GM21786 (cell line): ENCODE data around the gene NEDD4L.

Experiments
- ATAC-seq: cut with Tn5 transposase; IDR thresholded peaks from one replicate; pipeline ENCODE4 v1.9.1; 2021; ENCODE audit not compliant: unreplicated experiment

NEDD4L gene

GRCh38 chr18:58177896-58178470, 134.0 kb downstream of the NEDD4L start:
- no peak for ATAC-seq

DNA sequence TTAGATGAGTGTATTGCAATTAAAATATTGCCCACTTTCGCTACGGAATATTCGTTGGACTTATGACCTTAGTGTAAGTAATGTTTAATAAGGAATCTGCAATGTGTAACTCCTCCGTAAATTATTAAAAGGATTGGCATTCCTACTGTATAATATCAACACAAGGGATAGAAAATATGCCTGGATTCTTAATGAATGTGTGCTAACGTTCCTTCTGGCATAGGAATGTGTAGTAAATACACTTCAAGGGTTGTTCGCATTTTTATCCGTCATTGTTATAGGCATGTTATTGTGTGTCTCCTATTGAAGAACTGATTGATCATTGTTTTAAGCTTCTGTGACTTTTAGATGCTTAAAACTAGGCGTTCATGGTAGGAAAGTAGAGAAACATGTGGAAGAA, 134.5 kb downstream of the NEDD4L start:
- ATAC-seq: no peak

DNA sequence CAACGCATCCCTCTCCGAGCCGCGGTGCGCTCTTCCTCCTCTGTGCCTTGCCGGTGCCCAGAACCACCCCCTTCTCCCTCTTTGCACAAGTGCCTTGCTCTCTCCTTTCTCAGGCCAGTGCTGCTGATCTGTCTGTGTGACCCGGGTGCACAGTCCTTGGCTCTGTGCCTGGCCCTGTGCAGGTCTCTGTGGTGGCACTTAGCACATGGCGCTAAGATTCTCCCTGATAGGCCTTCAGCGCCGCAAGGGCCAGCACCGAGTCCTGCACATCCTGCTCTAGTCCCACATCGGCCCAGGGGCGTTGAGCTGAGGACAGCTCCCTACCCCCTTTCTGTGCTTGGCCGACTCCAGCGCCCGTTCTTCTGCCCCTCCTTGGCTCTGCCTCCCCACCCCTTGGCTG, 136.1 kb downstream of the NEDD4L start:
- no peak for ATAC-seq

GRCh38 chr18:58180738-58181353, 136.8 kb downstream of the NEDD4L start:
- ATAC-seq: no peak

- ATAC-seq: no peak
Observed at GRCh38 chr18:58181988-58182387, 138.0 kb downstream of the NEDD4L start.

DNA sequence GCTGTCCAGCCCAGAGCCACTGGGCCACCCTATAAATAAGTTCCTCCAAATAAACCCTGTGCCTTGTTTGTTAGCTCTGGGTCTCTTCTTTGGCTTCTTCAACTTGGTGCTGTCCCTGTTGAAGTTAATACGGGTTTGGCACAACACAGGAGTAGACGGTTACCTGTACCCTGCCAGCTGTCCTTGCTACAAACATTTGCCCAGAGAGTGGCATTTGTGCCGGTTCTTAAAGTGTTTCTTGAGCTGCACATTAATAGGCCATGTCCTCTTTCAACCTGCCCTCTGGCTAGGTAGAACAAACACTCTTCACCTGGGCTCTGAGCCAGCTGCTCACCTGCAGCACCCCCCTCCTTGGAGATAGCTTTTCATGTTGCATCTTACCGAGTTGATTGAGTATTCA, 139.2 kb downstream of the NEDD4L start:
- ATAC-seq: no peak

- no peak for ATAC-seq
Observed at GRCh38 chr18:58186258-58186948, 142.4 kb downstream of the NEDD4L start.

DNA sequence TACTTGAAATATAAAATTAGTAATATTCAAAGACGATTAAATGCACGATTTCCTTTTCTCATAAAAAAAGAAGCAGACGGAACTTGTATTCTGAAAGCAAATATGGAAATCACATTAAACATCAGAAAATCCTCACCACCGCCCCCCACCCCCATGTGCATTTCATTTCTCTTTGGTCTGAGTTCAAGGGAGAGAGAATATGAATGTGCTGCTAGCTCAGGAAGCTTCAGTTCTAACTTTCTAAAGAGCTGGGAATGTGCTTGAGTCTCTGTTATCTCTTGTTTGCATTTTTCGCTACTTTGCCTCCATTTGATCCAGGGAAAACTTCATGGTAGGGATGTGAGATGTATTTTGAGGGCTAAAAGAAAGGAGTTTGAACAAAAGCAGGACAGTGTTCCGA, 143.6 kb downstream of the NEDD4L start:
- ATAC-seq: no peak

DNA sequence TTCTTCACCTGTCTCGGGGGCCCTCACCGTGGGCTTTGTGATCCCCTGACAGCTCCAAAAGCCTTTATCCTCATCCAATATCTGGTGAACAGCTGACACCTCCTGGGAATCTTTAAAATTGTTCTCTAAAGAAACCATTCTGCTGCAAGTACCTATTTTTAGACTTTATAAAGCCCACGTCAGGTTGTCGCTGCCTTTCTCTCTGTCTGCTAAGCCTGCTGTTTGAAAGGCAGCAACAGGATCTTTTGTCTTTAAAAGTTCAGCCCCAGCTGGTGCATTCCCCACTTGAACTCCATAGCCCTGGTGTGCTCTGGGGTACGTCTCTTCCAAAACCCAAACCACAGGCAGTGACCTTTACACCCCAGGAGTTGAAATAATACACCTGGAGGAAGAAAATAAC, 145.0 kb downstream of the NEDD4L start:
- ATAC-seq: no peak

- ATAC-seq: no peak
Observed at GRCh38 chr18:58190842-58191530, 147.0 kb downstream of the NEDD4L start.

DNA sequence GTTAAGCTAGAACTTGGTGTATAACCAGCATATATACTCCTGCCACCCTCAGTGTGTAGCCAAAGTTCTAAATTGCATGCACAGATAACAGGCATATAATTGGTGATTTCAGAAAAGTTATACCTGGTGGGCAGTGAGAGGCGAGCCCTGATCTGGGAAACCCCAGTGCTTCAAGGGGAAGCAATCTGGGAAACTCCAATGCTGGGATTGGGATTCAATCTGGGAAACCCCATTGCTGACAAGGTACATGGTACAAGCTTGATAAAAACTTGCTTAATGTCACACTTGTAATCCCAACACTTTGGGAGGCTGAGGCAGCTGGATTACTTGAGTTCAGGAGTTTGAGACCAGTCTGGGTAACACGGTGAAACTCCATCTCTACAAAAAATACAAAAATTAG, 147.6 kb downstream of the NEDD4L start:
- no peak for ATAC-seq

DNA sequence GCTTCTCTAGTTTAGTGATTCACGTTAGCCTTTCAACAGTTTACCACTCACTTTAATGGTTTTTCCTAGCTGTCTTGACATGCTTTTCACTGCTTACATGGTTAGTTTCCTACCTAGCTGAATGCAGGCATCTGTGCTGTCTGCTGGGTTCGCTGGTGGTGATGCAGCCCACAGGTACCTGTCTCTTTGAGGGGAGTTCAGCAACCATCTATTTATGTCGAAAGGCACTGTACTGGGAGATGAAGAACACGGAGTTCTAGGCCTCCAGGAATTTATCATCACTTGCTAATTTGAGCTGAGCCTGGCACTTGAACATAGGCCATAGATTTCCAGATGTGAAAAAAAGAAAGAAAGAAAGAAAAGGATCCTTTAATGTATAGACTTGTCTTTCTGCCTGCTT, 148.5 kb downstream of the NEDD4L start:
- no peak for ATAC-seq

GRCh38 chr18:58194028-58194427, 150.0 kb downstream of the NEDD4L start:
- ATAC-seq: no peak

DNA sequence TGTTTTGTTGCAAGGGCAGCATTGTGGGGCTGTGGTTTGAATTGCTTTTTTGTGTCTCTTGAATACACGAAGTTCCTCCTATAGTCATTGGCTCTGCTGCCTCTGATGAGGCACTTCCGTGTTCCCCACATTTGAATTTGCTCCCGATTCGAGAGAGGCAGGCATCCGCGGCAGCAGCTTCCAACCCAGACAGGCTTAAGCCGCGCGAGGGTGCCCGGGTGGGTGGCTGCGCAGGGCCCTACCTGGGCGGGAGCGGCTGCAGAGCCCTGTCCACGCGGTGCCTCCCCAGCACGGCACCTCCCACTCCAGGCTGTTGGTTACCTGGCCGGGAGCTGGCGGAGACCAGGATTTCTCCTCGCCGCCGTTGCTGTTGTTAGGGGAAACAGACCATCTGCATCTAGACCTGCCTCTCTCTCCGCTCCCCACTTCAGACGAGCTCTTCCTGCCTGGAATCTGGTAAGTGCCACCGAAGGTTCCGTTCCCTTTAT, 151.3 kb downstream of the NEDD4L start:
- ATAC-seq: no peak

DNA sequence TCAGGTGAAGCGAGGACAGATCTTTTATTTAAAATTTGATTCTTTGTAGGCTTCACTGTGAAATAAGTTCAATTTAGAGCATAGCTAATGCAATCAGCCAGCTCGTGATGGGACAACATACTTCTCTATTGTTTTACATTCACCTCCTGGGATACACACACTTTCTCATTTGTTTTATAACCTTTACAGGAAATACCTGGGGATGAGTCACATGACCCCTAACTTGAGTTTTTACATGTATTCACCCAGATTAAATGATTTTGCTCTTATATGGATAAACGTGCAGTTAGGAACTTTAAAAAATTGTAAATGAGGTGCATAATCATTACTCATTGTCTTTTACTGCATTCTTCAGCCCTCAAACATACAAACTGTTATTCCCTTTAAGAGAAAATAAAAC, 152.1 kb downstream of the NEDD4L start:
- ATAC-seq: no peak

DNA sequence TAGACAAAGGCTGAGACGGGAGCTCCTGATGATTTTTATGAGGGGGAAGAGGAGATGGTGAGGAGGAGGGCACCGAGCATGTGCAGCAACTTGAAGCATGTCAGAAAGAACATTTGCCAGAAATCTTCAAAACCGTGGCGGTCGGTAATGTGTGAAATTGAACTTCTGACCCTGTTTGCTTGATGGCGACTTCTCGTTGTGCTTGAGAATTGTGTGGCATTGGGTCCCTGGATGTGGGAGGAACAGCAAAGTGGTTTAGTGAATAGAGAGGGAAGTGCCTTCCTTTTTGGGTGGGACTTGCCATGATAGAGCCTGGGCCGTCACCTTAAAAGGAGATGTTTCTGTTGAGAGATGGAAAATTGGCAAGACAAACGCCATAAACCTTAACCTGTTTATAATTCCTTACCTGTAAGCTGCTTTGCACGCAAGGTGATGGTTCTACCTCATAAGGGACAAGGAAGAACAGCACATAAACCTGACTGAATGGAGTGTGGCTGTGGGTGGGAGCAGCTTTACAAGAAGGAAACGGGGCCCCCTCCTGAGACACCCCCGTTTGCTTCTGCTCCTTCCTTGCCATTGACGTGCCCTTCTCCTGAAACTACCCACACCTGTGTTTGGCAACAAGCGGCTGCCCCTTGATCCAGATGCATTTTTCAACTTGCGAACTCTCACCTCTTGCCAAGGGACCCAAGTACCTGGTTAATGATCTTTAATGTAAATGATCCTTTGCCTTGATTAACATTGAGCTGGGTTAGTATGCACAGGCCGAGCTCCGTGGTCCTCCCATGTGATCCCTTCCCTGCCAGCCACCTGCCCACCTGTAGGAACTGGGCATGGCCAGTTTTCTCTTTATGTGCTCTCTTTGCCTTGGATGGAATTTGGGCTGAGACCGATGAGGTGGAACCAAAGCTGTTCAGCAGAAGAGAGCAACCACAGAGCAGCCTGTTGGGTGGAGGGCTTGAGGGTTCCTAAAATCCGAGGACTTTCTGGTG, 153.2 kb downstream of the NEDD4L start:
- no peak for ATAC-seq

DNA sequence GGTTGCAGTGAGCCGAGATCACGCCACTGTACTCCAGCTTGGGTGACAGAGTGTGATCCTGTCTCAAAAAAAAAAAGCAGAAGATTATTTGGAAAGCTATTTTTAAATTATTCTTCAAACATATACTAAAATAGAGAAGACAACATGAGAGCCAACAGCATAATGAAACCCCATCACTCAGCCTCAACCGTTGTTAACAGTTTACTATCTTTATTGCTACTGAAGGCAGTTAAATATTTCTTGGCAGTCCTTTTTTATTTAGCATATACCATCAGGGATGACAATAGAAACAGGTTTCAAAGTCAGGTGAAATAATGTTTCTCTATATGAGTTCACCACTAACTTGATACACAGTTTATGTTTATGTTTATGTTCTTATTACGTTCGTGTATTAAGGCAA, 157.2 kb downstream of the NEDD4L start:
- no peak for ATAC-seq

DNA sequence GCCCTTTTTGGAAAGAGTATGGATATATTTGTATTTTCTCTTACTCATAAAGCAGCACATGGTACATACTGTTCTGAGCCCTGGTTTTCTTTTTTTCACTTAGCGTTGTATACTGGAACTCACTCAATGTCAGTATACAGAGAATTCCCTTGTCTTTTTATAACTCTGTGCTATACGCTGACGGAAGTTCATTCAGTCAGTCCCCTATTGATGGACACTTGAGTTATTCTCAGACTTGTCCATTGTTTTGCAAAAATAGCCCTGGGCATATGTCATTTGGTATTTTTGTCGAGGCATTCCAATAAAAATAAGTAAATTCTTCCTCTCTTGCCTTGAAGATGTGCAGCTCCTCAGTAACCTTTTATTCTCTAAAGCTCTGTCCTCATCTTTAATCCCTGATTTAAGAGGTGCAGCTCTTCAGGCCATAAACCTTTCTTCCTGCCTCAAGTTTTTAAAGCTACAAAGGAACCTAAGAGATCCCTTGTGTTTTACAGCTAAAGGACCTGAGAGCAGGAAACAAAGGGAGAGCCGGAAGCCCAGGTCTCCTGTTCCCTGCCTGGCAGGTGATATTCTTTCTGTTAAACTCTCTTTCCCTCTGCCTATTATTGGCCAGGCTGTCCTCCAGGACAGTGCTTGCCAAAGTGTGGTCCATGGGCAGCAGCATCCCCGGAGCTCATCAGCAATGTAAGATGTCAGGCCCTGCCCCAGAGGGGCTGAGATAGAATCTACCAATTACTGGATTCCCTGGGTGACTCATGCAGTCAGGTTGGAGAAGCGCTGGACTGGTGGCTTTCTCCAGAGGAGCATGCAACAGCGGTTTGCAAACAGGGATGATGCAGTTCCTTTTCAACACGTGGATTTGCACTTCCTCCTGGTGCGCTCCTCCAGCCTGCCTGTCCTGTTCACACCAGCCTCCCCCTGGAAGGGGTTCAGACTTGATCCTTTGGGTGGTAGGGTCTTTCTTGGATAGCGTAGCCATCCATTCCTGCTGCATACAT, 158.0 kb downstream of the NEDD4L start:
- no peak for ATAC-seq

DNA sequence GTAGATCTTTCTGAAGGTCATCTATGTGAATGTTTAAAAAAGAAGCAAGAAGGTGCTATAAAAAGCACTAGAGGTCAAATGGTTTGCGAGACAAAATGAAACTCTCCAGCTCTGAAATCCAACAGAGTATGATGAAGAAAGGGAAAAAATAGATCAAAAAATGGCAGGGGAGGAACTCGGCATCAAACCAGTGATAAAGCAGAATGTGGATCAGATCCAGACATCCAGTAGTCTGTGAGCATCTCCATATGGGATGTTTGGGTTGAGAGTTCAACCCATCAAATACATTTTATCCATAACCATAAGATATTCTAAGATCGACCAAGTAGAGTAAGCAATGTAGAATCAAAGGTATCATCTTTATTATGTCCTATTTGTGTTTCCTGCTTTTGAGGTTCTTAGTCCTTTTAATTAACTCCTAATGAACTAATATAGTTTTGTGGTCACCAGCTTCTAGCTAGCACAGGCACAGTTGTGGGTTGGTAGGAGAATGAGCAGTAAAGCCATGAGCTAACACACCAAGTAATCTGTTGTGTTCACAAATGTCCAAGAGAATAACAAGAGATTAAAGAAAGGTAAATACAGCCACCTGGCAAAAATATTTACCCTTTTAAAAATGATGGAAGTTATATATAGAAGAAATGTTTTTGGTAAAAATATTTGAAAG, 160.9 kb downstream of the NEDD4L start:
- ATAC-seq: no peak
